A549 (cell line): ENCODE data around the gene MAP3K15.

Experiments used
- HOXB5 ChIP-seq: fragments of 250-450 bp; sonication (Bioruptor Pico); IDR thresholded peaks from 2 replicates; pipeline ENCODE4 v1.5.0; 2020; ENCODE audit warnings: mild to moderate bottlenecking, moderate library complexity
- POLR2A ChIP-seq: IDR thresholded peaks from 2 replicates; pipeline ENCODE4 v1.6.1; 2012; ENCODE audit warnings: mild to moderate bottlenecking, low read length
- RCOR1 ChIP-seq: fragments of 150-350 bp; IDR thresholded peaks from 2 replicates; pipeline ENCODE4 v1.6.1; 2014; ENCODE audit warnings: antibody characterized with exemption, low read length, low read depth
- TF ChIP-seq, protein P1 (sequence below): fragments of >200 bp; sonication (Bioruptor Twin); formaldehyde crosslinking; IDR thresholded peaks from 3 replicates; pipeline ENCODE4 v1.5.1; 2016

- TF ChIP-seq HOXB5 (no peak), RCOR1 (no peak), POLR2A (no peak)
- TF ChIP-seq, protein P1, sequence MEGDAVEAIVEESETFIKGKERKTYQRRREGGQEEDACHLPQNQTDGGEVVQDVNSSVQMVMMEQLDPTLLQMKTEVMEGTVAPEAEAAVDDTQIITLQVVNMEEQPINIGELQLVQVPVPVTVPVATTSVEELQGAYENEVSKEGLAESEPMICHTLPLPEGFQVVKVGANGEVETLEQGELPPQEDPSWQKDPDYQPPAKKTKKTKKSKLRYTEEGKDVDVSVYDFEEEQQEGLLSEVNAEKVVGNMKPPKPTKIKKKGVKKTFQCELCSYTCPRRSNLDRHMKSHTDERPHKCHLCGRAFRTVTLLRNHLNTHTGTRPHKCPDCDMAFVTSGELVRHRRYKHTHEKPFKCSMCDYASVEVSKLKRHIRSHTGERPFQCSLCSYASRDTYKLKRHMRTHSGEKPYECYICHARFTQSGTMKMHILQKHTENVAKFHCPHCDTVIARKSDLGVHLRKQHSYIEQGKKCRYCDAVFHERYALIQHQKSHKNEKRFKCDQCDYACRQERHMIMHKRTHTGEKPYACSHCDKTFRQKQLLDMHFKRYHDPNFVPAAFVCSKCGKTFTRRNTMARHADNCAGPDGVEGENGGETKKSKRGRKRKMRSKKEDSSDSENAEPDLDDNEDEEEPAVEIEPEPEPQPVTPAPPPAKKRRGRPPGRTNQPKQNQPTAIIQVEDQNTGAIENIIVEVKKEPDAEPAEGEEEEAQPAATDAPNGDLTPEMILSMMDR: no peak
Measured at GRCh38 chrX:19354625-19355024, 160.7 kb downstream of the MAP3K15 start.
